OCI-M2 (cell line): ENCODE data around the gene MYMK.

Source experiments
- DNase-seq: peaks from one replicate; lab custom pipeline; 2025; ENCODE audit not compliant: unreplicated experiment; lab: John Stamatoyannopoulos, UW

The MYMK gene

GRCh38 chr9:133488686-133489252, 36.0 kb downstream of the MYMK start:
- no peak for DNase-seq

- no peak for DNase-seq
Observed at GRCh38 chr9:133487331-133487725, 37.4 kb downstream of the MYMK start.

DNA sequence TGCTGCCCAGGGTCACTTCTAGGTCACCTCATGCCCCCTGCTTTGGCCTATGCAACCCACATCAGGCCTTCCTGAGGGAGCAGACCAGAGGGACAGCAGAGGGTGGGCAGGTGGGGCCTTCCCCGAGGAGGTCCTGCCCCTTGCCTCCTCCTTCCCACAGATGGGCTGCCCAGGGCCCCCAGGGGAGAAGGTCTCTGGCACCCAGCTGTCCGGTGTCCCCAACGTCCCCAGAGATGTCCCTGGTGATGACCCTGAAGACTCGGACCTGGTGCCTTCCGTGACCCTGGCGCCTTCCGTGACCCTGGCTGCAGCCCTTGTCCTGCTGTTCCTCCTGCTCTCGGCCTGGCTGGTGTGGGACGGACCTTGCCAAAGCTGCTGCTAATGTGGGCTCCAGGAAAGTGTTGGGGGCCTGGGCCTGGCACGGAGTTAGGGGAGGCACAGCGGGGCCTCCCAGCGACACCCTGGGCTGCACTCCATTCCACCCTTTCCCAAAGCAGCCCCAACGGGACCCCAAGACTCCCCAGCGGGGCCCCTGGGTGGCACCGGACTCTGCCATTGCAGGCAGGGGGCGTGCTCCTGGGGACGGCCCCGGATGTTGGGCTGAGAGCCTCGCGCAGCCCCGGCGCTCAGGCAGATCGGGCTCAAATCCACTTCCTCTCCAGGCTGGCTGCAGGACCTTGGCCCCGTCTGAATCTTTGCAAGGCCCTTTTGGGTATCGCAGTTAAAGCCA, 39.1 kb downstream of the MYMK start:
- DNase-seq: no peak

GRCh38 chr9:133484671-133485437, 39.9 kb downstream of the MYMK start:
- DNase-seq: no peak

DNA sequence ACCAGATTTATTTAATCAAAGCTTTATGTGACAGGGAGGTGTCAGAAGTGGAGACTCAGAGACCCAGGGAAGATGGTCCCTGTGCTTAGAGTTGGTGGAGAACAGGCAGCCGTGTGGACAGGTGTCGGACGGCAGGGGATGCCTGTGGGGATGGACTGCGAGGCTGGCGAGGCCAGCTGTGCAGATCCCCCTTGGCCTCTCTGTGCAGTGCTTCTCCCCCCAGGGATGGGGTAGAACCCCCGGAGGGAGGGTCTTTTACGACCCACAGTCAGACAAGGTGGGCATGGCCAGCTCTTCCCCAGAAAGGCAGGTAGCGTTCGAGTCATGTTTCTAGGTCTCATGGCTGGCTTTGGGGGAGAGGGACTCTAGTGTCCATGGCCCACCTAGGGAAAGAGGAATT, 41.1 kb downstream of the MYMK start:
- DNase-seq: no peak

- DNase-seq: no peak
Observed at GRCh38 chr9:133478851-133479711, 45.7 kb downstream of the MYMK start, which contains the start of gene SLC2A6. SLC2A6 (minus strand) TSS chr9:133479099; CDS start chr9:133479059, 40 bp downstream.

GRCh38 chr9:133477992-133478850, 46.5 kb downstream of the MYMK start:
- DNase-seq: no peak

DNA sequence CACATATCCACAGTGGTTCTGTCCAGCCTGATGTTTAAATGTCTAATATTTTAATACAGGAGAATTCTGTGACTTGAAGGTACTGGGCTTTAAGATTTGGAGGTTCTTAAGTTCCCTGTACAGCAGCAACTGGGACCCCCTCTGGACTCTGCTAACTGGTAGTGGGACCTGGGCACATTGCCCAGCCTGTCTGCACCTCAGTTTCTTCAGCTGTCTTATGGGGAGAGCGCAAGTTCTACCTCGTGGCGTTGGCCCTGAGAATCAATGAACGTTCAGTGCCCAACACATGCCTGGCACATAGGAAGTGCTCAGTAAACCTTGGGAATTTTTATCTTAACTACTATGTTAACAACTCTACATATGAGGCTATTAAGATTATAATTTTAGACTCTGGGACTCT, 47.3 kb downstream of the MYMK start:
- no peak for DNase-seq

DNA sequence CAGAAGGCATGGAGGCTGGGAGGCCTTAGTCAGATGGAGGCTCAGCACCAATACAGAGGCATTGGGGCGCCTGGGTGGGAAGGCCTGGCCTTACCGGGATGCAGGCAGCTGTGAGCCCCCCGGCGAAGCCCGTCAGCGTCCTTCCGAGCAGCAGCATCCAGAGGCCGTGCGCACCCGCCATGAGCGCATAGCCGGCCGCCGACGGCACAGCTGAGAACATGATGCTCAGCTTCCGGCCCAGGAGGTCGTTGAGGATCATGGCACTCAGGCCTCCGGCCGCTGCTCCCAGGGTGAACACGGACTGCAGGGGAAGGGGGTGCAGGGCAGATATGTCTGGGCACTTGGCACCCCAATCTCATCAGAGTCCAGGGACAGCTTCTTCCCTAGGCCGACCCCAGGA, 47.8 kb downstream of the MYMK start:
- no peak for DNase-seq

DNA sequence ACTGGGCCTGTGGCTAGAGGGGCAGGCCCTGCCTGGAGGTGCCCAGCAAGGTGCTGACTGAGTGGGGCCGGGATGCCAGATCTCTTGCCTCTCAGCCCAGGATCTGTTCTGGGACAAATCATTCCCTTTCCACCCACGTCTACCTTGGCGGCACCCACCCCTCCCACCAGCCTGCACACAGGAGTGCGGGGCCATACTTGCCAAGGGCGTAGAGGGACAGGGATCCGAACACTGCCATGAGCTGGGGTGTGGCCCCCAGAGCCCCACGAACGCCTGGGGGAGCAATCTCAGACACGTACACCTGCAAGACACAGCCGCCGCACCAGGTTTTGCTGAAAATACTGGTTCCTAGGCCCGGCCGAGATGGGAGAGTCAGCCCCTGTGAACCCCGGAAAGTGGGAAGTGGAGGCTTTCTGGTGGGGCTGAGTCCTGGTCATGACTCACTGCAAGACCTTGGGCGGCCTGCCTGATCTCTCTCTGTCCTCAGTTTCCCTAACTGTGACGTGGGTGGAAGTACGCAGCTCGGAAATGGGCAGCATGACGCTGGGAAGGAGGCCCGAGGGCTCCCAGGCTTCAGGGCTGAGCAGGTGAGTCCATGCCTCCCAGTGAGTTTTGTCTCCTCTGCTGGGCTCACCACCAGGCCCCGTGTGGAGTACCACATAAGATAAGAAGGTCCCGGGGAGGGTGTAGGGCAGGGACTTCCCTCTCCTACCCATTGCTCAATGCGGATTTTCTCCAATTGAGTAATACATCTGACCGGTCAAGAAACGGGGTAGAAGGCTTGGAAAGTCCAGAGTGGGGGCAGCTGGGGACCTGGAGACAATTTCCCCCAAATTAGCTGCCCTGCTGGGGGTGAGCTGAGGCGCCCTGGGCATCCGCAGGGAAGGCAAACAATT, 48.5 kb downstream of the MYMK start:
- no peak for DNase-seq

DNA sequence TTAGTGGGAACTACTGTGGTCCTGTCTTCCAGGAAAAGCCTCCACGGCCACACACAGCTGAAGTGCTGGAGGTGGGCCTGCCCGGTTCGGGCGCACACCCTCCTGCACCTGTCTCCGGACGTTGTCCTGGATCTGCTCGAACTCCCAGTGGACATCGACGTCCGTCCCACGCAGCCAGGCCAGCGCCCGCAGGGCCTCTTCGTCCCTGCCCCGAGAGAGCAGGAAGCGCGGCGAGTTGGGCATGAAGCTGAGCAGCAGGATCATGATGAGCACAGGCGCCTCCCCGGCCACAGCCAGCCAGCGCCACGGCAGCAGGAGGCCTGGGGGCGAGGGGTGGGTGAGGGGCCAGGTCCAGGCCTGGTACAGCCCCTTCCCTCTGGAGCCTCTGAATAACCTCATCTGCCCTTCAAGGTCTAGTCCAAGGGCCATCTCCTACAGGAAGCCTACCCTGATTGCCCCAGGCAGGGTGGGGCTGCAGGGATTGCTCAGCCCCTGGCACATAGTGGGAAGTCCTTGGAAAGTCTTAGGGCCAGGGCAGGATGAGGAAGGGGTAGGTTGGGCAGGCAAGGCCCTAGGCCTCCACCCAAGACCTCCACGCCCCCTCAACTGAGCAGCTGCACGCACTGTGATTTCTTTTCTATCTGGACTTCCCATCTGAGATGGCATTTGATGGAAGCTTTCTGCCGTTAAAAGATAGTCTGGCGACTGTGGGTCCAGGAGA, 49.3 kb downstream of the MYMK start:
- no peak for DNase-seq

GRCh38 chr9:133474853-133475252, 49.9 kb downstream of the MYMK start:
- no peak for DNase-seq

DNA sequence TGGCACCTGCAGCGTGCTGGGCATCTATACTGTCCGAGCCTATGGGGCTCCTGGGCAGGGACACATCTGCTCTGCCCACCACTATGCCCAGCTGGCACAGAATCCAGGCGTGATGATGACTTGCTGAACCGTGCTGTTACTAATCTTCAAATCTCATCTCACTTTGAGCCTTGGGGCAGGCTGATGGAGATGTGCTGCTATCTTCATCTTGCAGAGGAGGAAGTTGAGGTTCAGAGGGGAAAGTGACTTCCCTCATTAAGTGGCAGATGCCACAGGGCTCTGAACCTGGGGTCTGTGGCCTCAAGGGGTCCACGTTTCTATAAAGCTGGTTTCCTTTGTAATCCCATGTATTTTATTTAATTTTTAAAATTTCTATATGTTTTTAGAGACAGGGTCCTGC, 50.5 kb downstream of the MYMK start:
- DNase-seq: no peak

DNA sequence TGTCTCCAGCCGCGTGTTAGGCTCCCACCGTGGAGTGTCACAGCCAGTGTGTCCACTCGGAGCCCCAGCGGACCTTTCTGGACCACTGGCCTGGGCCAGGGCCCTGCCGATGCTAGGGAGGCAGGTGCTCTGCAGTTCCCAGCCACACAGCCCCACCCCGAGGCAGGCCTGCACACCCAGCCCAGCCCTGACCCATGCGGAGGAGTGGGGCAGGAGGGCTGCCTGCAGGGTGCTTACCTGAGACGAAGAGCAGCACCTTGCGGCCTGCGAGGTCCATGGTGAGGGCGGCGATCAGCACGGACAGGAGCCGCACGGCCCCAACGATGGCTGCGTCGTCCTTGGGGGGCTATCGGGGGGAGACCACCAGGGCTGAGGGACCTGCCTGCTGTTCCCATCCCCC, 51.0 kb downstream of the MYMK start:
- no peak for DNase-seq

GRCh38 chr9:133472753-133473378, 51.9 kb downstream of the MYMK start:
- DNase-seq: no peak

GRCh38 chr9:133472277-133472645, 52.5 kb downstream of the MYMK start:
- DNase-seq: no peak

DNA sequence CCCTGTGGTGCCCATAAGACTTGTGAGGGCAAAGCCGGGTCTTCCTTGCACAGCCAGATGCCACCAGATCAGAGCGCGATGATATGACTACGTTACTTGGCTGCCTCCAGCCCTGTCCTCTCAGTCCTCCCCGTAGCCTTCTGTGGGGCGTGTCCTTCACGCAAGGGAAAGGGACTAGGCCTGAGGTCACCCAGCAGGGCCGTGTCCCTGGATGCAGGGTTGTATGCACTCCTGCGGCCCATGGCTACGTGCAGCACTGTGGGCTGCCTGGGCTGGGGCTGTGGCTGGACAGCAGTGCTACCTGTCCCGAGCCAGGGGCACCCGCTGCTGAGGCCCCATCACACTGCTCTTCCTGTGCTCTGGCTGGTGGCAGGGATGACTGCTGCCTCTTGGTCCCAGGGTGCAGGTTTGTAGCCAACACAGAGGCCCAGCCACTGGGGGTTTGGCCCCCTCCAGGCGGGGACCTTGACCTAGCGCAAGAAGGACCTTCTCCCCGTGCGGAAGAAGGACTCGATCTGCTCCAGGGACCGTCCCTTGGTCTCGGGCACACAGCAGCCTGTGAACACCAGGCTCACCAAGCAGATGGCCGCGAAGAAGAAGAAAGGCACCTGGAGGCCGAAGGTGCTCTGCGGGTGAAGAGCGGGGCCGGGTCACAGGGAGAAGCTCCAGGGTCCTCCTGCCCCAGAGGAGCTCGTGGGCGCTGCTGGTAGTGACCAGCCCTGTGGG, 53.0 kb downstream of the MYMK start:
- DNase-seq: no peak

DNA sequence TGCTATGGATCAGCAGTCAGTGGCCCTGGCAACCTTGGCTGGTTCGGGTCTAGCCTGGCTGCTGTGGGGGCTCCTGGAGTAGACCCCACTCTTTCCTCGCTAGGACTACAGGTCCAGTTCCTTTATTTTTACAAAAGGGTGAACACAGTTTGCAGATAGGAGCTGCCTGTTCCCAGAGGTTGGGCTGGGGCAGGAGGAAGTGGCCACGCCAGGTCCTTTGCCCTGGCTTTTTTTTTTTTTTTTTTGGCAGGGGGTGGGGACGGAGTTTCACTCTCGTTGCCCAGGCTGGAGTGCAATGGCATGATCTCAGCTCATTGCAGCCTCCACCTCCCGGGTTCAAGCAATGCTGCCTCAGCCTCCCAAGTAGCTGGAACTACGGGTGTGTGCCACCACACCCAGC, 53.8 kb downstream of the MYMK start:
- no peak for DNase-seq
